Mucosa of rectum (tissue), 2 donors: ENCODE results near the gene SSTR4.

Source experiments
- H3K27ac ChIP-seq, 2 donors: one replicate each; pipeline ENCODE4 v1.7.0; 2013; ENCODE audit warnings: inconsistent platforms in 2 of 2, low read depth in 2 of 2, low read length in 2 of 2
- H3K27me3 ChIP-seq, 2 donors: one replicate each; pipeline ENCODE4 v1.7.0; 2013; ENCODE audit warnings: low read length in 2 of 2; ENCODE audit not compliant: control insufficient read depth in 2 of 2, insufficient read depth in 2 of 2
- H3K36me3 ChIP-seq, 2 donors: one replicate each; pipeline ENCODE4 v1.7.0; 2013; ENCODE audit warnings: low read length in 2 of 2; ENCODE audit not compliant: control insufficient read depth in 2 of 2, insufficient read depth in 2 of 2
- H3K4me1 ChIP-seq, 2 donors: one replicate each; pipeline ENCODE4 v1.7.0; 2013; ENCODE audit warnings: low read length in 2 of 2, mild to moderate bottlenecking in 1 of 2; ENCODE audit not compliant: control insufficient read depth in 2 of 2, insufficient read depth in 2 of 2
- H3K4me3 ChIP-seq, 2 donors: one replicate each; pipeline ENCODE4 v1.7.0; 2013; ENCODE audit warnings: low read length in 2 of 2
- H3K9ac ChIP-seq, 2 donors: one replicate each; pipeline ENCODE4 v1.7.0; 2013; ENCODE audit warnings: low read length in 2 of 2, low read depth in 1 of 2, mild to moderate bottlenecking in 1 of 2
- H3K9me3 ChIP-seq, 2 donors: one replicate each; pipeline ENCODE4 v1.7.0; 2013; ENCODE audit warnings: low read length in 2 of 2; ENCODE audit not compliant: control insufficient read depth in 2 of 2
- donor health status: healthy.
- donor health status: Normal muscosa, but diverticular disease.

Gene SSTR4

GRCh38 chr20:23027721-23028120 is 7.4 kb upstream of the SSTR4 start:
- H3K27me3 ChIP-seq, result no peaks in the 10 kb centered on the region
- H3K9me3 ChIP-seq, result no peaks in the 10 kb centered on the region
- H3K4me3 ChIP-seq, result no peak overlapping the region
- H3K36me3 ChIP-seq, result no peaks in the 10 kb centered on the region
- H3K4me1 ChIP-seq, result no peaks in the 10 kb centered on the region
- H3K27ac ChIP-seq, result no peak overlapping the region
- H3K9ac ChIP-seq, result no peak overlapping the region

- Histone ChIP-seq H3K4me3 (no peak overlapping the region), H3K9ac (no peak overlapping the region), H3K27ac (no peak overlapping the region), H3K36me3 (no peaks in the 10 kb centered on the region), H3K27me3 (no peaks in the 10 kb centered on the region), H3K9me3 (no peaks in the 10 kb centered on the region), H3K4me1 (no peaks in the 10 kb centered on the region)
Measured at GRCh38 chr20:23028392-23028791, 6.7 kb upstream of the SSTR4 start.

DNA sequence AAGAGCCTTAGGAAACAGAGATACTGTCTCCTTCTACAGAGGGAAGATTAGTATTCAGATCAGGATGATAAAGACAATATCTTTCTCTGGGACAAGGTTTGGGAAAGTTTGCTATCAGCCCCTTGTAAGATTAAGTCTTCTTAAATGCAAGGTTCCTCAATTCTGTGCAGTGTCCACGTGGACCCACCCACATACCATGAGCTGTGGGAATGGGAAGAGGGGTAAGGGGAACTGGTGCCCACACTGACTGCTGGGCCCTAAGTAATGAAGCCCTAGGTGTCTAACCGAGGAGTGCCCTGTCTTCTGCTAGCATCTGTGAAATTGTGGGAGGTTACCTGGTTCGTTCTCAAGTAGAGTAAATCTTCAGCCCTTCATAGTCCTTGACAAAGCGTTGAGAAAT is 5.8 kb upstream of the SSTR4 start:
- Histone ChIP-seq H3K27me3 (no peaks in the 10 kb centered on the region), H3K27ac (no peak overlapping the region), H3K4me1 (no peaks in the 10 kb centered on the region), H3K36me3 (no peaks in the 10 kb centered on the region), H3K9ac (no peak overlapping the region), H3K4me3 (no peak overlapping the region), H3K9me3 (no peaks in the 10 kb centered on the region)

GRCh38 chr20:23031346-23031745 is 3.8 kb upstream of the SSTR4 start:
- no peak overlapping the region for H3K4me3 ChIP-seq
- no peaks in the 10 kb centered on the region for H3K36me3 ChIP-seq
- no peak overlapping the region for H3K27ac ChIP-seq
- no peaks in the 10 kb centered on the region for H3K27me3 ChIP-seq
- H3K4me1 ChIP-seq, result no peaks in the 10 kb centered on the region
- no peaks in the 10 kb centered on the region for H3K9me3 ChIP-seq
- H3K9ac ChIP-seq, result no peak overlapping the region

DNA sequence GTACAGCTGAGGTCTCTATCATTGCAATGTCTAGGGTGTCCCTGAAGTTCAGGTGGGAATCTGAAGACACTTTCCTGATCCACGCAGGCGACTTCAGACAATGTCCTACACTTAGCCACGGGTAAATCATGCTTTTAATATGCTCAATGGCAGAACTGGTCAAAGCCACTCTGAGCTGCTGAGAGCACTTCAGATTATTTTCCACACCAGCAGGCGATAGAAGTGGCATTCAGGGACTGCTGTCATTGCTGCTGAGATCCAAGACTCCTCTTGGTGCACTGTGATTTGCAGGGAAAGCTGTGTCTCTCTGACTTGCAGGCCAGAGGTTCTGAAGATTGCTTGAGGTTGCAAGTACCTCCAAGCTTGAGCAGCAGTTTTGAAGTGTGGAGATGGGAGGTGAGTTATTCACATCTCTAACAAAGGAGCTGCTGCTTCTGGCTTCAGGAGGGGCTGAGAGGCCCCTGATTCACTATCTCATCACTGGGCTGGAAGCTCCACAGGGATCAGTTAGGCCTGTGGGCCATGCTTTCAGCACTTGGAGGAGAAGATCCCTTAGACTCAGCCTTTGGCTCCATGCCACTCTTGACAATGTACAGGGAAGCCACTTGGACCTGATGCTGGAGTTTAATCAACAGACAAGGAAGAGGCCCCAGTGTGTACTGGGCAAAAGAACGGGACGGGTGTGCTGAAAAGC is 2.9 kb upstream of the SSTR4 start:
- Histone ChIP-seq H3K4me3 (no peak overlapping the region), H3K9me3 (no peaks in the 10 kb centered on the region), H3K27ac (no peak overlapping the region), H3K4me1 (no peaks in the 10 kb centered on the region), H3K9ac (no peak overlapping the region), H3K36me3 (no peaks in the 10 kb centered on the region), H3K27me3 (no peaks in the 10 kb centered on the region)

DNA sequence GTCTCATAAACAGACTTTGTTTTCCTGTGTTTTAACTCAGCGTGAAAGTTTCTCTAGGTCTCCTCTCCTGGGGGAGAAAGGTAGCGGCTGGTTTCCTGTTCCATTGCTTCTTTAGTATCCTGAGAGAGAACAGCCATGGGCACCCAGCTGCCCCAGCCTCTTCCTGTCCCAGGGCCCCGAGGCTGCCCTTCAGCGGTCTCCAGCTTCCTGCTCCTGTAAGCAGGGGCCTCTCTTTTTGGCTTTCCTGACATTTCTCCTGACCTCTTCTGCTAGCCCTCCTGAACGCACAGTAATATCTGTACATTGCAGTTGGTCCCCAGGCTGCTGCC is 2.4 kb upstream of the SSTR4 start:
- no peaks in the 10 kb centered on the region for H3K9me3 ChIP-seq
- H3K4me3 ChIP-seq, result no peak overlapping the region
- no peak overlapping the region for H3K27ac ChIP-seq
- no peak overlapping the region for H3K9ac ChIP-seq
- no peaks in the 10 kb centered on the region for H3K27me3 ChIP-seq
- no peaks in the 10 kb centered on the region for H3K36me3 ChIP-seq
- H3K4me1 ChIP-seq, result no peaks in the 10 kb centered on the region

DNA sequence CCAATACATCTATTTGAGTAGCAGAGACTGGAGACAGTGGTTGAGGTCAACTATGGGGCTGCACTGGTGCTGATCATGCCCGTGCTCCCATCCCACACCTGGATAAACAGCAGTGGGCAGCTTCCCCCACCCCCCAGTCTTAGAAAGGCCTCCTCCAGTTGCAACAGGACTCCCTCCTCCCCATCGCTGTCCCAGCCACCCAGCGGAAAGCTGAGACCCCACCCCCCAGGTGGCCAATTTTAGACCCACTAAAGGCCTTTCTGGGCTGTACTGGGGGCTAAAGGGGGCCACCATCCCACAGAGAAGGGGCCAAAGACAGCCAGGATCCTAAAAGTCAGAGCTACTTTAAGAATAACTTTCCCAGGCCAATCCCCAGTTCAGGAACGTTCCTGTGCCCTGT is 1.2 kb upstream of the SSTR4 start:
- H3K4me3 ChIP-seq, result no peak overlapping the region
- no peak overlapping the region for H3K9ac ChIP-seq
- H3K9me3 ChIP-seq, result no peaks in the 10 kb centered on the region
- no peaks in the 10 kb centered on the region for H3K36me3 ChIP-seq
- H3K27ac ChIP-seq, result no peak overlapping the region
- H3K4me1 ChIP-seq, result no peaks in the 10 kb centered on the region
- H3K27me3 ChIP-seq, result no peaks in the 10 kb centered on the region

GRCh38 chr20:23035731-23036130 is 619 bp downstream of the SSTR4 start:
- Histone ChIP-seq H3K9me3 (no peaks in the 10 kb centered on the region), H3K4me1 (no peaks in the 10 kb centered on the region), H3K27ac (no peak overlapping the region), H3K36me3 (no peaks in the 10 kb centered on the region), H3K4me3 (no peak overlapping the region), H3K27me3 (no peaks in the 10 kb centered on the region), H3K9ac (no peak overlapping the region)

- H3K4me1 ChIP-seq, result no peaks in the 10 kb centered on the region
- H3K27ac ChIP-seq, result no peak overlapping the region
- no peaks in the 10 kb centered on the region for H3K9me3 ChIP-seq
- H3K27me3 ChIP-seq, result no peaks in the 10 kb centered on the region
- no peaks in the 10 kb centered on the region for H3K36me3 ChIP-seq
- H3K9ac ChIP-seq, result no peak overlapping the region
- H3K4me3 ChIP-seq, result no peak overlapping the region
Measured at GRCh38 chr20:23036371-23036770, 1.3 kb downstream of the SSTR4 start.

- no peaks in the 10 kb centered on the region for H3K27me3 ChIP-seq
- no peaks in the 10 kb centered on the region for H3K9me3 ChIP-seq
- H3K4me3 ChIP-seq, result no peak overlapping the region
- no peaks in the 10 kb centered on the region for H3K36me3 ChIP-seq
- no peak overlapping the region for H3K9ac ChIP-seq
- H3K4me1 ChIP-seq, result no peaks in the 10 kb centered on the region
- H3K27ac ChIP-seq, result no peak overlapping the region
Measured at GRCh38 chr20:23037017-23037481, 1.9 kb downstream of the SSTR4 start.
